ENCODE results near the gene FOXP1.

The FOXP1 gene

GRCh38 chr3:71406972-71407810, 176.3 kb downstream of the FOXP1 start:
- Mint-ChIP-seq H3K9me3 (no peaks in the 10 kb centered on the region), H3K27me3 (no peaks in the 10 kb centered on the region), H3K4me1 (peaks cover 43% of the 10 kb centered on the region), H3K4me3 (no peak overlapping the region), H3K36me3 (no peaks in the 10 kb centered on the region), H3K27ac (peak overlapping the region; percentile 65)
- ATAC-seq = no peak

GRCh38 chr3:71402911-71403310, 180.6 kb downstream of the FOXP1 start:
- peaks cover 49% of the 10 kb centered on the region for H3K4me1 Mint-ChIP-seq
- ATAC-seq = no peak
- peak overlapping the region; percentile 51 for H3K27ac Mint-ChIP-seq
- no peaks in the 10 kb centered on the region for H3K36me3 Mint-ChIP-seq
- no peaks in the 10 kb centered on the region for H3K9me3 Mint-ChIP-seq
- no peak overlapping the region for H3K4me3 Mint-ChIP-seq
- H3K27me3 Mint-ChIP-seq = no peaks in the 10 kb centered on the region

- Mint-ChIP-seq H3K9me3 (no peaks in the 10 kb centered on the region), H3K27ac (peak overlapping the region; percentile 51), H3K27me3 (no peaks in the 10 kb centered on the region), H3K4me1 (peaks cover 49% of the 10 kb centered on the region), H3K4me3 (no peak overlapping the region), H3K36me3 (no peaks in the 10 kb centered on the region)
- ATAC-seq = no peak
These were observed 181.2 kb downstream of the FOXP1 start for GRCh38 chr3:71402280-71402679.

- Mint-ChIP-seq H3K27me3 (no peaks in the 10 kb centered on the region), H3K9me3 (no peaks in the 10 kb centered on the region), H3K4me1 (peaks cover 51% of the 10 kb centered on the region), H3K36me3 (no peaks in the 10 kb centered on the region), H3K4me3 (no peak overlapping the region), H3K27ac (peak overlapping the region; percentile 51)
- ATAC-seq = no peak
These were observed 181.8 kb downstream of the FOXP1 start for GRCh38 chr3:71401695-71402231.

- no peaks in the 10 kb centered on the region for H3K36me3 Mint-ChIP-seq
- no peak overlapping the region for H3K4me3 Mint-ChIP-seq
- H3K4me1 Mint-ChIP-seq = peaks cover 56% of the 10 kb centered on the region
- peak overlapping the region; percentile 51 for H3K27ac Mint-ChIP-seq
- H3K9me3 Mint-ChIP-seq = no peaks in the 10 kb centered on the region
- no peak for ATAC-seq
- H3K27me3 Mint-ChIP-seq = no peaks in the 10 kb centered on the region
These were observed 182.5 kb downstream of the FOXP1 start for GRCh38 chr3:71400986-71401451.

- H3K27me3 Mint-ChIP-seq = no peaks in the 10 kb centered on the region
- no peaks in the 10 kb centered on the region for H3K9me3 Mint-ChIP-seq
- peaks cover 67% of the 10 kb centered on the region for H3K4me1 Mint-ChIP-seq
- H3K36me3 Mint-ChIP-seq = no peaks in the 10 kb centered on the region
- ATAC-seq = no peak
- H3K4me3 Mint-ChIP-seq = no peak overlapping the region
- peak overlapping the region; percentile 77 for H3K27ac Mint-ChIP-seq
These were observed 184.1 kb downstream of the FOXP1 start for GRCh38 chr3:71399478-71399877.

GRCh38 chr3:71398157-71398836, 185.2 kb downstream of the FOXP1 start:
- Mint-ChIP-seq H3K4me3 (peak overlapping the region; percentile 37), H3K27me3 (no peaks in the 10 kb centered on the region), H3K9me3 (no peaks in the 10 kb centered on the region), H3K4me1 (peaks cover 73% of the 10 kb centered on the region), H3K36me3 (no peaks in the 10 kb centered on the region), H3K27ac (peak overlapping the region; percentile 77)
- ATAC-seq = peak; percentile 67

- no peaks in the 10 kb centered on the region for H3K27me3 Mint-ChIP-seq
- no peak for ATAC-seq
- peak overlapping the region; percentile 37 for H3K4me3 Mint-ChIP-seq
- H3K9me3 Mint-ChIP-seq = no peaks in the 10 kb centered on the region
- peaks cover 68% of the 10 kb centered on the region for H3K4me1 Mint-ChIP-seq
- no peaks in the 10 kb centered on the region for H3K36me3 Mint-ChIP-seq
- peak overlapping the region; percentile 77 for H3K27ac Mint-ChIP-seq
These were observed 185.8 kb downstream of the FOXP1 start for GRCh38 chr3:71397726-71398125.

- Mint-ChIP-seq H3K4me1 (peaks cover 62% of the 10 kb centered on the region), H3K27ac (peak overlapping the region; percentile 77), H3K27me3 (no peaks in the 10 kb centered on the region), H3K36me3 (no peaks in the 10 kb centered on the region), H3K9me3 (no peaks in the 10 kb centered on the region), H3K4me3 (no peak overlapping the region)
- no peak for ATAC-seq
These were observed 186.5 kb downstream of the FOXP1 start for GRCh38 chr3:71397046-71397445.

- peak overlapping the region; percentile 36 for H3K27ac Mint-ChIP-seq
- H3K27me3 Mint-ChIP-seq = no peaks in the 10 kb centered on the region
- no peak for ATAC-seq
- H3K4me1 Mint-ChIP-seq = peaks cover 62% of the 10 kb centered on the region
- no peaks in the 10 kb centered on the region for H3K9me3 Mint-ChIP-seq
- no peaks in the 10 kb centered on the region for H3K36me3 Mint-ChIP-seq
- no peak overlapping the region for H3K4me3 Mint-ChIP-seq
These were observed 187.4 kb downstream of the FOXP1 start for GRCh38 chr3:71395927-71396695.

GRCh38 chr3:71395470-71395869, 188.1 kb downstream of the FOXP1 start:
- no peak overlapping the region for H3K4me3 Mint-ChIP-seq
- peak overlapping the region; percentile 36 for H3K27ac Mint-ChIP-seq
- ATAC-seq = no peak
- no peaks in the 10 kb centered on the region for H3K9me3 Mint-ChIP-seq
- no peaks in the 10 kb centered on the region for H3K27me3 Mint-ChIP-seq
- no peaks in the 10 kb centered on the region for H3K36me3 Mint-ChIP-seq
- H3K4me1 Mint-ChIP-seq = peaks cover 66% of the 10 kb centered on the region

- H3K9me3 Mint-ChIP-seq = no peaks in the 10 kb centered on the region
- H3K36me3 Mint-ChIP-seq = no peaks in the 10 kb centered on the region
- H3K4me1 Mint-ChIP-seq = peaks cover 66% of the 10 kb centered on the region
- ATAC-seq = no peak
- no peaks in the 10 kb centered on the region for H3K27me3 Mint-ChIP-seq
- H3K27ac Mint-ChIP-seq = peak overlapping the region; percentile 92
- no peak overlapping the region for H3K4me3 Mint-ChIP-seq
These were observed 189.8 kb downstream of the FOXP1 start for GRCh38 chr3:71393745-71394144.

- no peaks in the 10 kb centered on the region for H3K9me3 Mint-ChIP-seq
- H3K4me1 Mint-ChIP-seq = peaks cover 66% of the 10 kb centered on the region
- H3K27me3 Mint-ChIP-seq = no peaks in the 10 kb centered on the region
- no peaks in the 10 kb centered on the region for H3K36me3 Mint-ChIP-seq
- H3K4me3 Mint-ChIP-seq = no peak overlapping the region
- ATAC-seq = peak; percentile 38
- peak overlapping the region; percentile 92 for H3K27ac Mint-ChIP-seq
These were observed 190.4 kb downstream of the FOXP1 start for GRCh38 chr3:71393093-71393492.

- Mint-ChIP-seq H3K4me3 (peak overlapping the region; percentile 53), H3K27ac (peak overlapping the region; percentile 92)
These were observed 191.3 kb downstream of the FOXP1 start for GRCh38 chr3:71392251-71392650.

GRCh38 chr3:71391361-71391760, 192.2 kb downstream of the FOXP1 start:
- peaks cover 59% of the 10 kb centered on the region for H3K4me1 Mint-ChIP-seq
- peaks cover 5% of the 10 kb centered on the region for H3K36me3 Mint-ChIP-seq
- H3K27me3 Mint-ChIP-seq = no peaks in the 10 kb centered on the region
- H3K27ac Mint-ChIP-seq = peak overlapping the region; percentile 92
- no peak for ATAC-seq
- H3K4me3 Mint-ChIP-seq = peak overlapping the region; percentile 58
- peaks cover 2% of the 10 kb centered on the region for H3K9me3 Mint-ChIP-seq

More at GRCh38 chr3:71392251-71392650, 191.3 kb downstream of the FOXP1 start:
- Mint-ChIP-seq H3K4me1 (peaks cover 59% of the 10 kb centered on the region), H3K36me3 (no peaks in the 10 kb centered on the region), H3K27me3 (no peaks in the 10 kb centered on the region), H3K9me3 (no peaks in the 10 kb centered on the region)
- ATAC-seq = peak; percentile 83

Data from stimulated activated memory B cell treated with anti-CD40 and anti-IgM and Interleukin-4, amounts not matched to agents 10 μg/mL and 1 μg/mL and 100 μg/mL, for 72 hours (primary cell).